PC-9 (cell line): ENCODE results near the gene CACNB4.

ENCODE experiments used
- CTCF ChIP-seq: fragments of 200-600 bp; sonication (generic); conservative IDR thresholded peaks from 2 replicates; pipeline ENCODE4 v1.6.1; 2017; ENCODE audit warnings: mixed run types, antibody characterized with exemption, mild to moderate bottlenecking, moderate library complexity
- EZH2 ChIP-seq: fragments of 200-600 bp; sonication (generic); IDR thresholded peaks from 2 replicates; pipeline ENCODE4 v1.8.0; 2017; ENCODE audit warnings: antibody characterized with exemption, low read depth

DNA sequence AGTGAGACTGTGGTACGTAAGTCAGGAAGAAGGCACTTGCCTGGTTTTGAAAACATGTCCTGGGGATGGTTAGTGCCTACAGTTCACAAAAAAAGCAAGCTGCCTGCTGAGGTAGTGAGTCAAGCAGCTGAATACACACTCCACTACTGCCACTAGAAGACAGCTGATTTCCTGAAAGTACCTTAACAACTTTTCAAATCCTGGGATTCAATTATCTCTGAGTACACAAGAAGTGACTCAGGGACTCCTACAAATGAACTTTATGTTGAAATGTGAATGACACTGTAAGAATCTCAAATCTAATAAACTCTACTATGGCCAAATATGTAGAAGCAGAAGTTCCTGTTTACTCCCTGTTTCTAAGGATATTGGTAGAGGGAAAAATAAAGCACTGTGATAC, 212.6 kb downstream of the CACNB4 start:
- no peak for TF ChIP-seq CTCF
- no peak for TF ChIP-seq EZH2
